Coronary artery (tissue), 2 donors: ENCODE measurements around the gene ZBTB40.

Source experiments
- DNase-seq: peaks from one replicate; pipeline ENCODE4 v3.0.0-alpha.2; 2017; ENCODE audit warnings: low spot score
- H3K27ac ChIP-seq, 2 donors: fragments of 200-600 bp; sonication (generic); one replicate each; pipeline ENCODE4 v1.5.1; 2016 to 2019
- H3K4me3 ChIP-seq: fragments of 200-600 bp; sonication (generic); 2 replicates; pipeline ENCODE4 v1.5.1; 2016; ENCODE audit warnings: mild to moderate bottlenecking, moderate library complexity
- CTCF ChIP-seq: fragments of 200-600 bp; sonication (generic); IDR thresholded peaks from one replicate; pipeline ENCODE4 v1.5.1; 2019; ENCODE audit warnings: antibody characterized with exemption

The ZBTB40 gene

GRCh38 chr1:22470227-22470626 lies 18.6 kb downstream of the ZBTB40 start:
- no peak for TF ChIP-seq CTCF
- Histone ChIP-seq H3K27ac (no peak overlapping the region), H3K4me3 (no peak overlapping the region)
- DNase-seq, result no peak

- TF ChIP-seq CTCF, result no peak
- no peak for DNase-seq
Measured at GRCh38 chr1:22471078-22471477, 19.4 kb downstream of the ZBTB40 start.

GRCh38 chr1:22471610-22472009 lies 20.0 kb downstream of the ZBTB40 start:
- DNase-seq, result no peak
- Histone ChIP-seq H3K4me3 (no peak overlapping the region), H3K27ac (peak overlapping the region; percentile 23 to 81)
- no peak for TF ChIP-seq CTCF

More at GRCh38 chr1:22471078-22471477, 19.4 kb downstream of the ZBTB40 start:
- Histone ChIP-seq H3K27ac (peak overlapping the region; percentile 23 to 81), H3K4me3 (no peak overlapping the region)

GRCh38 chr1:22472596-22472995 lies 20.9 kb downstream of the ZBTB40 start:
- no peak overlapping the region for H3K4me3 ChIP-seq
- H3K27ac ChIP-seq, result peak overlapping the region; percentile 43 to 81
- TF ChIP-seq CTCF, result no peak
- no peak for DNase-seq

GRCh38 chr1:22473952-22474351 lies 22.3 kb downstream of the ZBTB40 start:
- Histone ChIP-seq H3K4me3 (no peak overlapping the region), H3K27ac (peak overlapping the region in 1 of 2 donors; percentile 8)
- no peak for DNase-seq
- TF ChIP-seq CTCF, result no peak

- Histone ChIP-seq H3K4me3 (no peak overlapping the region), H3K27ac (no peak overlapping the region)
- no peak for DNase-seq
- no peak for TF ChIP-seq CTCF
Measured at GRCh38 chr1:22476566-22476965, 24.9 kb downstream of the ZBTB40 start.

- Histone ChIP-seq H3K27ac (no peak overlapping the region), H3K4me3 (no peak overlapping the region)
- DNase-seq, result no peak
- TF ChIP-seq CTCF, result no peak
Measured at GRCh38 chr1:22483121-22483520, 31.5 kb downstream of the ZBTB40 start.
